ENCODE data around the gene LRCH3.
"Not testable (repeated sequence)": the region's sequence is repeated elsewhere in the genome, so short reads cannot be mapped to it uniquely, and the experiment has no call there.

- TF ChIP-seq DPF2 (CRISPR knock-in tag; IDR thresholded peaks at IDR 0.05; ENCODE audit: borderline replicate concordance, low read depth); ZNF510 (CRISPR knock-in tag; IDR thresholded peaks at IDR 0.05; ENCODE audit: low read depth); ZFY (CRISPR knock-in tag; IDR thresholded peaks at IDR 0.05); ZNF776 (CRISPR knock-in tag; IDR thresholded peaks at IDR 0.05); JUND (CRISPR knock-in tag; IDR thresholded peaks at IDR 0.05); ZBTB38 (CRISPR knock-in tag; IDR thresholded peaks at IDR 0.05): not testable (repeated sequence)
- TF ChIP-seq, protein P1, sequence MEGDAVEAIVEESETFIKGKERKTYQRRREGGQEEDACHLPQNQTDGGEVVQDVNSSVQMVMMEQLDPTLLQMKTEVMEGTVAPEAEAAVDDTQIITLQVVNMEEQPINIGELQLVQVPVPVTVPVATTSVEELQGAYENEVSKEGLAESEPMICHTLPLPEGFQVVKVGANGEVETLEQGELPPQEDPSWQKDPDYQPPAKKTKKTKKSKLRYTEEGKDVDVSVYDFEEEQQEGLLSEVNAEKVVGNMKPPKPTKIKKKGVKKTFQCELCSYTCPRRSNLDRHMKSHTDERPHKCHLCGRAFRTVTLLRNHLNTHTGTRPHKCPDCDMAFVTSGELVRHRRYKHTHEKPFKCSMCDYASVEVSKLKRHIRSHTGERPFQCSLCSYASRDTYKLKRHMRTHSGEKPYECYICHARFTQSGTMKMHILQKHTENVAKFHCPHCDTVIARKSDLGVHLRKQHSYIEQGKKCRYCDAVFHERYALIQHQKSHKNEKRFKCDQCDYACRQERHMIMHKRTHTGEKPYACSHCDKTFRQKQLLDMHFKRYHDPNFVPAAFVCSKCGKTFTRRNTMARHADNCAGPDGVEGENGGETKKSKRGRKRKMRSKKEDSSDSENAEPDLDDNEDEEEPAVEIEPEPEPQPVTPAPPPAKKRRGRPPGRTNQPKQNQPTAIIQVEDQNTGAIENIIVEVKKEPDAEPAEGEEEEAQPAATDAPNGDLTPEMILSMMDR (CRISPR knock-in tag; IDR thresholded peaks at IDR 0.05): not testable (repeated sequence)
Observed at GRCh38 chr3:197884330-197884729, 93.3 kb downstream of the LRCH3 start.
